ENCODE data around the gene EPB41L2.
"Not testable (repeated sequence)": the region's sequence is repeated elsewhere in the genome, so short reads cannot be mapped to it uniquely, and the experiment has no call there.

Gene EPB41L2

GRCh38 chr6:130918171-130918570 lies 144.9 kb downstream of the EPB41L2 start:
- no peak overlapping the region for H3K4me3 ChIP-seq (ENCODE audit: low read depth, low read length)
- no peak for TF ChIP-seq CTCF (IDR thresholded peaks at IDR 0.05; ENCODE audit: borderline replicate concordance, insufficient read depth, low read depth, low read length)

- not testable (repeated sequence) for H3K4me3 ChIP-seq (ENCODE audit: low read depth, low read length)
These were observed 147.4 kb downstream of the EPB41L2 start for GRCh38 chr6:130915606-130916005.

- H3K4me3 ChIP-seq (ENCODE audit: low read depth, low read length) = no peak overlapping the region
- no peak for TF ChIP-seq CTCF (IDR thresholded peaks at IDR 0.05; ENCODE audit: borderline replicate concordance, insufficient read depth, low read depth, low read length)
These were observed 149.9 kb downstream of the EPB41L2 start for GRCh38 chr6:130913120-130913519.

GRCh38 chr6:130912434-130912833 lies 150.6 kb downstream of the EPB41L2 start:
- TF ChIP-seq CTCF (IDR thresholded peaks at IDR 0.05; ENCODE audit: borderline replicate concordance, insufficient read depth, low read depth, low read length) = no peak
- no peak overlapping the region for H3K4me3 ChIP-seq (ENCODE audit: low read depth, low read length)

- no peak overlapping the region for H3K4me3 ChIP-seq (ENCODE audit: low read depth, low read length)
- no peak for TF ChIP-seq CTCF (IDR thresholded peaks at IDR 0.05; ENCODE audit: borderline replicate concordance, insufficient read depth, low read depth, low read length)
These were observed 154.1 kb downstream of the EPB41L2 start for GRCh38 chr6:130908958-130909357.

- TF ChIP-seq CTCF (IDR thresholded peaks at IDR 0.05; ENCODE audit: borderline replicate concordance, insufficient read depth, low read depth, low read length) = no peak
- H3K4me3 ChIP-seq (ENCODE audit: low read depth, low read length) = no peak overlapping the region
These were observed 154.9 kb downstream of the EPB41L2 start for GRCh38 chr6:130908188-130908587.

- no peak overlapping the region for H3K4me3 ChIP-seq (ENCODE audit: low read depth, low read length)
- no peak for TF ChIP-seq CTCF (IDR thresholded peaks at IDR 0.05; ENCODE audit: borderline replicate concordance, insufficient read depth, low read depth, low read length)
These were observed 155.4 kb downstream of the EPB41L2 start for GRCh38 chr6:130907687-130908086.

All from GM12875 (cell line).